GM13976 (cell line): Measurements from ENCODE around the gene EIF4G3.
"Not testable (repeated sequence)": the region's sequence is repeated elsewhere in the genome, so short reads cannot be mapped to it uniquely, and the experiment has no call there.

ENCODE experiments used
- DNase-seq: peaks from one replicate; pipeline ENCODE4 v3.0.0; 2012; ENCODE audit warnings: low spot score
- CTCF ChIP-seq: IDR thresholded peaks from 2 replicates; pipeline ENCODE4 v1.5.1; 2012; ENCODE audit warnings: borderline replicate concordance, mild to moderate bottlenecking; ENCODE audit not compliant: insufficient read depth; ENCODE audit errors: extremely low read depth, missing control alignments, control extremely low read depth
- in situ Hi-C: fragments of 300-500 bp; cut with MboI; formaldehyde crosslinking; loops from one replicate; pipeline ENCODE4 v1.12.0; 2022; ENCODE audit warnings: low sequenced_read_pairs, mixed read lengths, inconsistent platforms; ENCODE audit not compliant: unreplicated experiment

The EIF4G3 gene

GRCh38 chr1:21064057-21064456 is 112.6 kb downstream of the EIF4G3 start:
- DNase-seq: no peak
- in situ Hi-C loops: no loop called here
- no peak for TF ChIP-seq CTCF

GRCh38 chr1:21060523-21060922 is 116.2 kb downstream of the EIF4G3 start:
- in situ Hi-C loops: no loop called here
- TF ChIP-seq CTCF: no peak
- no peak for DNase-seq

GRCh38 chr1:21059021-21059420 is 117.7 kb downstream of the EIF4G3 start:
- no peak for DNase-seq
- TF ChIP-seq CTCF: no peak
- in situ Hi-C loops: no loop called here

GRCh38 chr1:21058035-21058793 is 118.5 kb downstream of the EIF4G3 start:
- no peak for DNase-seq
- TF ChIP-seq CTCF: no peak

GRCh38 chr1:21053189-21053928 is 123.3 kb downstream of the EIF4G3 start:
- in situ Hi-C loops, DNase-seq: not testable (repeated sequence)

More at GRCh38 chr1:21058035-21058793, 118.5 kb downstream of the EIF4G3 start:
- in situ Hi-C loops: no loop called here

- no peak for DNase-seq
- in situ Hi-C loops: no loop called here
- no peak for TF ChIP-seq CTCF
Measured at GRCh38 chr1:21052034-21052433, 124.7 kb downstream of the EIF4G3 start.

- DNase-seq: no peak
- TF ChIP-seq CTCF: no peak
- in situ Hi-C loops: no loop called here
Measured at GRCh38 chr1:21051177-21051825, 125.4 kb downstream of the EIF4G3 start.
